ENCODE data around the gene TSPAN18. TPM values are rescaled to one million over a fixed set of nuclear protein-coding genes. Genes with fewer than 3 reads are reported as not detected.

TSPAN18 gene
- total RNA-seq, 1 experiment from 2014 or later = 31.5 TPM

- H3K9me3 ChIP-seq (replicated peaks) = no peaks in the 10 kb centered on the region
- no peak for DNase-seq
- H3K27ac ChIP-seq = no peak overlapping the region
- no peak overlapping the region for H3K4me3 ChIP-seq
- no peaks in the 10 kb centered on the region for H3K27me3 ChIP-seq
- no peaks in the 10 kb centered on the region for H3K36me3 ChIP-seq
- peaks cover 12% of the 10 kb centered on the region for H3K4me1 ChIP-seq
These were observed 64.7 kb downstream of the TSPAN18 start for GRCh38 chr11:44791316-44791925.

DNA sequence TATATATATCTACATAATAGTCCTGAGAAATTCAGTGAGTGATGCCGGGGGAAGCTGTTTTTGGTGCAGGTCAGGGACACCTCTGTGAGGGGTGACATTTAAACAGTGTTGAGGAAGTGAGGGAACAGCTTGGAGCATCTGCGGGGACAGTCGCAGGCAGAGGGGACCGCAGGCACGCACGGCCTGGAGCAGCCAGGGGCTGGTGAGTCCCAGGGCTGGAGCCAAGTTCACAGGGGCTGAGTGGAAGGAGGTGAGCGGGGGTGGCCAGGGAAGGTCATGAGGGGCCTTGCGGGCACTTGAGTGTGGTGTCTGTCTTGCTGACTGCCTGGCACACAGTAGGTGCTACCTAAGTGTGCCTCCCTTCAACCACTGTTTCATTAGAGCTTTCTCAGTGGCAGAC, 65.4 kb downstream of the TSPAN18 start:
- Histone ChIP-seq H3K27ac (no peak overlapping the region), H3K27me3 (no peaks in the 10 kb centered on the region), H3K9me3 (replicated peaks) (no peaks in the 10 kb centered on the region), H3K36me3 (no peaks in the 10 kb centered on the region; the same call in 1 of the 2 replicates), H3K4me3 (no peak overlapping the region), H3K4me1 (peaks cover 12% of the 10 kb centered on the region)
- no peak for DNase-seq

DNA sequence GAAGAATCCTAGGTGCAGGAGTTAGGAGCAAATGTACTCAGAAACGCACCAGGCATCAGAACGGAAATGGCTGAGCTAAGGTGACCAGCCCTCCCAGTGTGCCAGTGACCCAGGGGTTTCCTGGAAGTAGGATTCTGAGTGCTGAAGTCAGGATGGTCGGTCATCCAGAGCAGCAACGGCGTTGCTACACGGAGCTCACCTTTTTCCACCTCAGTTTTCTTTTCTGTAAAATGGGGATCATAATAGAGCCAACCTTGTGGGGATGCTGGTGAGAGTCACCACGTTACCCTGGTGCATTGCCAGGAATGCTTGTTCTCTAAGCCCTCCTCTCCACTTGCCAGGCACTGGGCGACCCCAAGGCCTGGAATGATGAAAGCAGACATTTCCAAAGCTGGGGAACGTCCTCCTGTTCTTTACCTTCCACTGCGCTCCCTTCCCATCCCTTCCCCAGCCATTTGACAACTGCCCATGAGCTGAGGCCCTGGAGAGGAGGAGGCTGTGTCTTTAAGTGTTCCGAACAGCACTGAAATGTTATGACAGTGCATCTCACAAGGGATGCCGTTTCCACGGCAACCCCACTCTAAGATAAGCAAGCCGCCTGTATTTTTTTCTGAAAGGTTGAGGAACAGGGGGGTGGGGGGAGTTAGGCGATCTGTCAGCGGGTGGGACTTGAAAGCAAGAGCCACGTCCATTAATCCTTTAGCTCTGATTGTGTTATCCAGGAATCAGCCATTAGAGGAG, 66.8 kb downstream of the TSPAN18 start:
- Histone ChIP-seq H3K27ac (no peak overlapping the region), H3K4me3 (no peak overlapping the region), H3K9me3 (replicated peaks) (no peaks in the 10 kb centered on the region), H3K36me3 (no peaks in the 10 kb centered on the region; the same call in 1 of the 2 replicates), H3K4me1 (peaks cover 12% of the 10 kb centered on the region), H3K27me3 (no peaks in the 10 kb centered on the region)
- no peak for DNase-seq

DNA sequence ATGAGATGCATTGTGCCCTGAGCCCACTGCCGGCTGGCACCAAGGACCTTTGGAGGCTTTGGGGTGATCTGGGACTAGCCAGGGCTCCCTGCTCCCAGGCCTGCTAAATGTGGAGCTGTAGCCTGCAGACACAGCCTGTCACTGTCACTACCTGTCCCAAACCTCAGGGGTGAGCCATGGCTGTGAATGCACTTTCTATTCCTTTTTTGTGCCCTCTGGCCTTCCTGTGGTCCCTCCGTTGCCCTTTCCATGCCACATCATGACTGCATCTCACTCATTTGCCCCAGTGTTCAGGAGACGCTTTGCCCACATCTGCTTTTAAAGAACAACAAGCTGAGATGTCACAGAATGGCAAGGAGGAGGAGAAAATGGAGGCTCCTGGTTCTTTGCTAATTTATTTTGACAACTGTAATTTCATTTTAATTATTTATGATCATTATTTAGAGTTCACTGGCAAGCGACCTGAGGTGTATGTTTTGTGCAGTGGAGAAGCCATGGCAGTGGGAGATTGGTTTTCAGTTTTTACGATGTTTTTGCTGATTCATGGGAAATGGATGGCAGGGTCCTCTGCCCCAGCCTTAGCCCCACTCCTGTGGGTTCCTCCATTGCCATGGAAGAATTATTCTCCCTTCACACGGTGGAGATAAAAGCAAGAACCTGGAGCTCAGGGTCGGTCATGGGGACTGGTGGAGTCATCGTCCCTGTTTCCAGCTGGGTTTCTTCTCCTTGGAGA, 69.2 kb downstream of the TSPAN18 start:
- Histone ChIP-seq H3K4me3 (no peak overlapping the region), H3K27me3 (no peaks in the 10 kb centered on the region), H3K36me3 (no peaks in the 10 kb centered on the region; the same call in 1 of the 2 replicates), H3K27ac (no peak overlapping the region), H3K4me1 (peaks cover 8% of the 10 kb centered on the region), H3K9me3 (replicated peaks) (no peaks in the 10 kb centered on the region)
- no peak for DNase-seq

- H3K4me1 ChIP-seq = peaks cover 8% of the 10 kb centered on the region
- no peak overlapping the region for H3K4me3 ChIP-seq
- H3K27me3 ChIP-seq = no peaks in the 10 kb centered on the region
- no peak for DNase-seq
- no peaks in the 10 kb centered on the region for H3K9me3 ChIP-seq (replicated peaks)
- H3K36me3 ChIP-seq = no peaks in the 10 kb centered on the region; the same call in 1 of the 2 replicates
- no peak overlapping the region for H3K27ac ChIP-seq
These were observed 70.3 kb downstream of the TSPAN18 start for GRCh38 chr11:44797051-44797450.

GRCh38 chr11:44797886-44798606, 71.3 kb downstream of the TSPAN18 start:
- no peak overlapping the region for H3K27ac ChIP-seq
- H3K27me3 ChIP-seq = no peaks in the 10 kb centered on the region
- peaks cover 8% of the 10 kb centered on the region for H3K4me1 ChIP-seq
- DNase-seq = peak in 1 of 2 experiments; percentile 40
- H3K9me3 ChIP-seq (replicated peaks) = no peaks in the 10 kb centered on the region
- no peaks in the 10 kb centered on the region; the same call in 1 of the 2 replicates for H3K36me3 ChIP-seq
- no peak overlapping the region for H3K4me3 ChIP-seq

- Histone ChIP-seq H3K4me3 (no peak overlapping the region), H3K27me3 (no peaks in the 10 kb centered on the region), H3K4me1 (peaks cover 8% of the 10 kb centered on the region), H3K36me3 (no peaks in the 10 kb centered on the region; the same call in 1 of the 2 replicates), H3K27ac (no peak overlapping the region), H3K9me3 (replicated peaks) (no peaks in the 10 kb centered on the region)
- no peak for DNase-seq
These were observed 71.8 kb downstream of the TSPAN18 start for GRCh38 chr11:44798607-44798972.

GRCh38 chr11:44799012-44799411, 72.2 kb downstream of the TSPAN18 start:
- Histone ChIP-seq H3K36me3 (no peaks in the 10 kb centered on the region; the same call in 1 of the 2 replicates), H3K4me1 (peaks cover 11% of the 10 kb centered on the region), H3K27ac (no peak overlapping the region), H3K9me3 (replicated peaks) (no peaks in the 10 kb centered on the region), H3K4me3 (no peak overlapping the region), H3K27me3 (no peaks in the 10 kb centered on the region)
- no peak for DNase-seq

GRCh38 chr11:44802347-44802746, 75.6 kb downstream of the TSPAN18 start:
- no peak overlapping the region for H3K27ac ChIP-seq
- peaks cover 37% of the 10 kb centered on the region for H3K4me1 ChIP-seq
- no peaks in the 10 kb centered on the region for H3K27me3 ChIP-seq
- no peaks in the 10 kb centered on the region for H3K9me3 ChIP-seq (replicated peaks)
- DNase-seq = no peak
- no peak overlapping the region for H3K4me3 ChIP-seq
- no peaks in the 10 kb centered on the region for H3K36me3 ChIP-seq

DNA sequence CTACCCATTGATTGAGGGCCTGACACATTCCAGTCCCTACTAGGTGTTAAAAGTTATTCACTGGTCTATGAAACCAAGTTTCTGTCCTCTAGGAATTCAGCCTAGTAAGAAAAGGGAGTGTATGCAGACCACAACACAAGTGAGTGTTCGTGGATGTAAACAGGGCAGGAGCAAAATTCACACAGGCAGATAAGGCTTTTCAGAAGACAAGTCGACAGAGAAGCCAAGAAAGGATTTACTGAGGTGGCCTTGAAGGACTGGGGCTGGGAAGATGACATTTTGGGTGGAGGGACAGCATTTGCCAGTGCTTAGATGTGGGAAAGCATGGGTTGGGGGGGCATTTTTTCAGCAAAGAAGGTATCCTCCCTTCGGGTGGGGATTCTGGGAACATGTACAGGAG, 76.2 kb downstream of the TSPAN18 start:
- H3K9me3 ChIP-seq (replicated peaks) = no peaks in the 10 kb centered on the region
- DNase-seq = no peak
- no peaks in the 10 kb centered on the region for H3K27me3 ChIP-seq
- no peak overlapping the region for H3K4me3 ChIP-seq
- no peak overlapping the region for H3K27ac ChIP-seq
- H3K36me3 ChIP-seq = no peaks in the 10 kb centered on the region
- H3K4me1 ChIP-seq = peaks cover 37% of the 10 kb centered on the region

DNA sequence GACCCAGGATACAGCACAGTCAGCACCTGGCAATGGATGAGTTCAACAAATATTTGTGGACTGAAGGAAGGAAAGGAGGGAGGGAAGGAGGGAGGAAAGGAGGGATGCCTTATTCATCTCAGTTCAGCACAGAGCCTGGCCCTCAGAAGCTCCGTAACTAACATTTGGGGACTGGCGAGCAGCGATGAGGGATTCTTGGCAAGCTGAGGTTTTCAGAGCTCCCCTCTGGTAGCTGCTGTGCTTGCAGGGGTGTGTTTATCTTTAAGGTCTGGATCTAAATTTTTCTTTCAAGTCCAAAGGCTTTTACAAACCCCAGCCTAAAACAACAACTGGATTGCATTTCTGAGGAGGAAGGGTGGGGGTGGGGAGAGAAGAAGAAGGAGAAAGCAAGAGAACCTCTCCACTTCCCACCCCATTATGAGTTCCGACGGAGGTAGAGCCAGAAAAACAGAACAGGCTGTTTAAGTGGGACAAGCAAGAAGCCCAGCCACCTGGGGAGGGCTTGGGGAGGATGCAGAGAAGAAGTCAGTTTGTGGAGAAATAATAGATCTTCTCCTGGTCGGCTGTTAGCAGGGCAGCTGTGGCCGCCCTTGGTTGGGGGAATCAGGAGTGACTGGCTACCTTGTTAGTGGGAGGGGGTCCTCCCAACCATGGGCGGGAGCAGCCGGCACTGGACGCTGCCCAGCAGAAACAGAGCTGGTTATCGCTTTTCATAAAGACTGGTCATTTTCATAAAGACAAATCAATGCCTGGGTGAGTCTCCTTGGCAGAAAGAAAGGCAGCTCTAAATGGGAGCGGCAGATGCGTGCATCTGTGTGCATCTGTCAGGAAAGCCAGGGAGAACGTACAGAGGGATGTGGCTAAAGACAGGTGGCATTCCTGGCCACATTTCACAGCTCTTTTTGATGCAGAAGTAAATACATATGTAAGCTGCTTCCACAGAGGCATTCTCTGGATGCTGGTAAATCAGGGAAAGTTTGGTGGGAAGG, 78.0 kb downstream of the TSPAN18 start:
- Histone ChIP-seq H3K4me3 (peak overlapping the region; percentile 17), H3K27me3 (no peaks in the 10 kb centered on the region), H3K9me3 (replicated peaks) (no peaks in the 10 kb centered on the region), H3K4me1 (peaks cover 30% of the 10 kb centered on the region), H3K36me3 (no peaks in the 10 kb centered on the region), H3K27ac (peak overlapping the region; percentile 94)
- peak; percentile 84 to 91 for DNase-seq

DNA sequence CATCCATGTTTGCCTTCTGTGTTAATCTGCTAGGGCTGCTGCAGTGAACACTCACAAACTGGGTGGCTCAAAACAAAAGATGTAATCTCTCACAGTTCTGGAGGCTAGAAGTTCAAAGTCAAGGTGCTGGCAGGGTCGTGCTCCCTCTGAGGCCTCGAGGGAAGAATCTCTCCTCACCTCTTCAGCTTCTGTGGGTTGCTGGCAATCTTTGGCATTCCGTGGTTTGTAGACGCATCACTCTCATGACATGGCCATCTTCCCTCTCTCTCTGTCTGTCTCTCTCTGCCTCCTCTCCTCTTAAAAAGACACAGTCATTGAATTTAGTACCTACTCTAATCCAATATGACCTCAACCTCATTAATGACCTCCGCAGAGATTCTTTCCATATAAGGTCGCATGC, 78.8 kb downstream of the TSPAN18 start:
- Histone ChIP-seq H3K27me3 (no peaks in the 10 kb centered on the region), H3K27ac (peak overlapping the region; percentile 94)

DNA sequence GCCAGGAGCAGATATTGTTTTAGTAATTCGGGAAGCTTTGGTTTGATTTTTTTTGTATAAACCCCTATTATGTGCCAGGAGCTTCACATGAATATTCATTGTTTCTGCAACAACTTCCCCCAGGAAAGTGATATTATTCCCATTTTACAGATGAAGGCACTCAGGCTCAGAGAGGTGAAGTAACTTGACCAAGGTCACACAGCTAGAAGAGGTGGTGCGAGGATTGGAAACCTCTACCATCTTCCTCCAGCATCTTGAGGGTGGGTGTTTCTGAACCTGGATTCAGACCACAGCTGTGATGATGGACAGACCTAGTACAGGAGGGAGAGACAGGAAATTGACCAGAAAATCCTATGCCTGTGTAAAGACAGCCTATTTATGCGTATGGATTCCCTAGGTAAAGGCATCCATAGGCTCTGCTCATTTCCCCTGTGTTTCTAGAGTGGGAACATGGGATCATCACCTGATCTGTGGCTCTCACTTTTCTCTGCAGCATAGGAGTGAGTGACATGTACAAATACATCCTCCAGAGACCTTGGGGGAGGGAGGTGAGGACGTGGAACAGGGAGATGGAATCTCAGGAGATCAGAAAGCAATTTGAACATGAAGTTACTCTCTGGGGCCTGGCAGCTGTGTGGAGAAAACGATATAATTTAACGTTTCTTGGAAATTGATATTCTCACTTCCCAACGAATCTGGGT, 81.4 kb downstream of the TSPAN18 start:
- H3K27ac ChIP-seq = no peak overlapping the region
- no peaks in the 10 kb centered on the region for H3K9me3 ChIP-seq (replicated peaks)
- no peaks in the 10 kb centered on the region for H3K36me3 ChIP-seq
- no peak overlapping the region for H3K4me3 ChIP-seq
- H3K27me3 ChIP-seq = no peaks in the 10 kb centered on the region
- peaks cover 33% of the 10 kb centered on the region for H3K4me1 ChIP-seq
- DNase-seq = no peak

More for the DNA sequence above, 78.8 kb downstream of the TSPAN18 start:
- Histone ChIP-seq H3K4me1 (peaks cover 30% of the 10 kb centered on the region), H3K36me3 (no peaks in the 10 kb centered on the region), H3K9me3 (replicated peaks) (no peaks in the 10 kb centered on the region), H3K4me3 (no peak overlapping the region)
- DNase-seq = no peak

All from SJCRH30 (cell line).